HepG2 (cell line): ENCODE measurements around the gene QKI. TPM values are rescaled to one million over a fixed set of nuclear protein-coding genes. Genes with fewer than 3 reads are reported as not detected.
A peak's percentile ranks its signal among the peaks of the same experiment; 100 is the strongest.

Source experiments
- ATAC-seq: fragments of 200-7000 bp; cut with Tn5 transposase; 3 replicates; pipeline ENCODE4 v1.9.1; 2020; ENCODE audit warnings: mild to moderate bottlenecking, moderate library complexity
- BruUV-seq: library from RNA; stranded (reverse); fragments of 400-500 nt; replicated peaks from 2 replicates; lab custom pipeline; 2021; lab: Mats Ljungman, UMichigan
- CTCF ChIA-PET: fragments of 300-600 bp; formaldehyde crosslinking; extraction: SDS; loops from one replicate; lab custom pipeline; 2021; ENCODE audit warnings: low total read pairs, inconsistent platforms, low intra/inter-chr PET ratio; lab: Yijun Ruan, JAX
- POLR2A ChIA-PET: fragments of 350-600 bp; sonication (Branson Sonifier 250); formaldehyde crosslinking; loops from one replicate; lab custom pipeline; 2020; ENCODE audit warnings: antibody characterized with exemption, inconsistent platforms; lab: Yijun Ruan, JAX
- DNase-seq: peaks from one replicate; pipeline ENCODE4 v3.0.0-alpha.2; 2015; ENCODE audit warnings: low spot score
- FAIRE-seq: peaks from 3 replicates; lab custom pipeline; 2011; peaks lifted over from hg19 to GRCh38; lab: Jason Lieb, UNC
- H2AFZ ChIP-seq: one replicate; pipeline ENCODE4 v1.6.1; 2011; ENCODE audit warnings: low read length, inconsistent platforms
- H3K27ac ChIP-seq: fragments of 300-600 bp; 3 replicates; pipeline ENCODE4 v1.8.0; 2011; ENCODE audit warnings: mixed run types, mild to moderate bottlenecking, mixed read lengths, low read length, inconsistent platforms; ENCODE audit not compliant: insufficient read depth; ENCODE audit errors: extremely low read length
- H3K27me3 ChIP-seq, 2 experiments: fragments of 200-600 bp in 1 of 2; 2 replicates in 1 of 2; 3 replicates in 1 of 2; pipeline versions ENCODE4 v1.6.0 to v1.8.0; 2011; ENCODE audit warnings: low read length in 2 of 2, mild to moderate bottlenecking in 2 of 2, moderate library complexity in 2 of 2, inconsistent platforms in 1 of 2; ENCODE audit not compliant: insufficient read depth in 2 of 2, control insufficient read depth in 1 of 2
- H3K36me3 ChIP-seq, 2 experiments: fragments of 200-600 bp in 1 of 2; replicated peaks in 1 of 2; 2 replicates in 1 of 2; 3 replicates in 1 of 2; pipeline versions ENCODE4 v1.5.1 to v1.8.0; 2011; ENCODE audit warnings: low read length in 2 of 2, inconsistent platforms in 1 of 2; ENCODE audit not compliant: insufficient read depth in 2 of 2, control insufficient read depth in 1 of 2
- H3K4me1 ChIP-seq: 2 replicates; pipeline ENCODE4 v1.5.1; 2012; ENCODE audit warnings: low read length, inconsistent platforms; ENCODE audit not compliant: insufficient read depth
- H3K4me2 ChIP-seq: 2 replicates; pipeline ENCODE4 v1.6.0; 2011; ENCODE audit warnings: low read depth, low read length, inconsistent platforms
- H3K4me3 ChIP-seq, 3 experiments: fragments of 200-600 bp in 1 of 3; sonication (generic), shearing (Covaris generic) in 1 of 3; replicated peaks in 1 of 3; 2 replicates each; pipeline ENCODE4 v1.5.1; 2011 to 2016; ENCODE audit warnings: low read length in 3 of 3, inconsistent platforms in 2 of 3, low read depth in 2 of 3, mild to moderate bottlenecking in 2 of 3, control low read depth in 1 of 3, mixed read lengths in 1 of 3; ENCODE audit not compliant: insufficient read depth in 1 of 3
- H3K79me2 ChIP-seq: one replicate; pipeline ENCODE4 v1.6.1; 2011; ENCODE audit warnings: low read length, inconsistent platforms; ENCODE audit not compliant: insufficient read depth
- H3K9ac ChIP-seq: 2 replicates; pipeline ENCODE4 v1.6.0; 2011; ENCODE audit warnings: mild to moderate bottlenecking, low read depth, low read length, inconsistent platforms; ENCODE audit not compliant: insufficient read depth
- H3K9me3 ChIP-seq: 2 replicates; pipeline ENCODE4 v1.5.1; 2012; ENCODE audit warnings: mild to moderate bottlenecking, low read length
- H4K20me1 ChIP-seq: 2 replicates; pipeline ENCODE4 v1.6.0; 2011; ENCODE audit warnings: inconsistent platforms, mild to moderate bottlenecking, low read length, moderate library complexity; ENCODE audit not compliant: insufficient read depth
- AHR ChIP-seq: IDR thresholded peaks from 2 replicates; pipeline ENCODE4 v1.6.1; 2018; ENCODE audit warnings: missing genetic modification reagents, missing compliant biosample characterization
- AKAP8 ChIP-seq: sonication (generic); formaldehyde crosslinking; IDR thresholded peaks from 2 replicates; pipeline ENCODE4 v1.5.1; 2020; ENCODE audit warnings: mild to moderate bottlenecking, missing genetic modification reagents
- ATM ChIP-seq: fragments of 450-650 bp; IDR thresholded peaks from 2 replicates; pipeline ENCODE4 v1.7.1; 2017; ENCODE audit warnings: mild to moderate bottlenecking, borderline replicate concordance
- CENPT ChIP-seq: sonication (generic); formaldehyde crosslinking; IDR thresholded peaks from 2 replicates; pipeline ENCODE4 v1.8.0; 2022; ENCODE audit warnings: low read depth, mild to moderate bottlenecking, moderate library complexity, missing genetic modification reagents
- CENPX ChIP-seq: sonication (generic); formaldehyde crosslinking; IDR thresholded peaks from 2 replicates; pipeline ENCODE4 v1.9.0; 2021; ENCODE audit warnings: mild to moderate bottlenecking, missing genetic modification reagents, moderate library complexity
- CERS6 ChIP-seq: sonication (generic); formaldehyde crosslinking; IDR thresholded peaks from 2 replicates; pipeline ENCODE4 v1.5.0; 2020; ENCODE audit warnings: missing genetic modification reagents
- MTA1 ChIP-seq: sonication (generic); formaldehyde crosslinking; IDR thresholded peaks from 2 replicates; pipeline ENCODE4 v1.4.0; 2020; ENCODE audit warnings: missing genetic modification reagents, mild to moderate bottlenecking, borderline replicate concordance
- PITX1 ChIP-seq: sonication (generic); formaldehyde crosslinking; IDR thresholded peaks from 2 replicates; pipeline ENCODE4 v1.5.1; 2020; ENCODE audit warnings: mild to moderate bottlenecking, missing genetic modification reagents
- POLR2AphosphoS5 ChIP-seq: IDR thresholded peaks from 2 replicates; pipeline ENCODE4 v1.6.1; 2012; ENCODE audit warnings: low read depth, low read length
- SMC3 ChIP-seq: IDR thresholded peaks from 2 replicates; pipeline ENCODE4 v1.6.1; 2011; ENCODE audit warnings: low read length, improper control_type of control experiment
- THAP9 ChIP-seq: sonication (generic); formaldehyde crosslinking; IDR thresholded peaks from 2 replicates; pipeline ENCODE4; 2020; ENCODE audit warnings: missing genetic modification reagents, mild to moderate bottlenecking, borderline replicate concordance
- ZFP36 ChIP-seq: fragments of 150-350 bp; IDR thresholded peaks from 2 replicates; pipeline ENCODE4 v1.6.1; 2018; ENCODE audit warnings: borderline replicate concordance, low read length, low read depth; ENCODE audit not compliant: partially characterized antibody
- ZNF24 ChIP-seq: fragments of 450-650 bp; IDR thresholded peaks from 2 replicates; pipeline ENCODE4 v1.6.1; 2017; ENCODE audit warnings: antibody characterized with exemption, mild to moderate bottlenecking
- ZNF550 ChIP-seq: sonication (generic); formaldehyde crosslinking; IDR thresholded peaks from 2 replicates; pipeline ENCODE4 v1.4.0; 2020; ENCODE audit warnings: mild to moderate bottlenecking, missing genetic modification reagents, borderline replicate concordance
- whole genome bisulfite sequencing: methylation state at CpG from one replicate; pipeline ENCODE4 v1.1.6; 2017; ENCODE audit warnings: low lambda C conversion rate; 5-methylcytosine and 5-hydroxymethylcytosine counted together
- in situ Hi-C: cut with HindIII; loops from 2 replicates; pipeline ENCODE4 v1.10.0; 2017; ENCODE audit warnings: low pct_unique_long_range_greater_than_20kb; ENCODE audit not compliant: extremely low pct_ligation_motif_present
- intact Hi-C: fragments of 100-400 bp; cut with micrococcal nuclease; formaldehyde crosslinking; loops from one replicate; pipeline ENCODE4 v1.10.0; 2022; ENCODE audit not compliant: unreplicated experiment
- polyA plus RNA-seq, 8 experiments: library from polyadenylated mRNA; depleted of rRNA in 3 of 8; stranded (reverse) in 7 of 8; unstranded in 1 of 8; fragments of >200 nt; fragmentation: Illumina TruSeq in 4 of 8; extraction: Trizol in 4 of 8; gene quantifications; 2 replicates each; pipeline versions ENCODE4 v1.2.1 to v1.2.3, GENCODE V29; 2011 to 2016; ENCODE audit warnings: low read depth in 4 of 8, missing spikeins in 1 of 8, mixed read lengths in 1 of 8; ENCODE audit not compliant: insufficient read depth in 1 of 8
- total RNA-seq, 5 experiments: library from RNA; depleted of rRNA; stranded (reverse); fragments of >200 nt; fragmentation: Illumina TruSeq; extraction: Trizol; gene quantifications; 2 replicates each; pipeline ENCODE4 v1.2.3, GENCODE V29; 2016; ENCODE audit warnings: low read depth in 1 of 5
- TF ChIP-seq, protein P1 (sequence below): sonication (generic); formaldehyde crosslinking; IDR thresholded peaks from 2 replicates; pipeline ENCODE4 v1.5.0; 2020; ENCODE audit warnings: mild to moderate bottlenecking, low read depth, missing genetic modification reagents, borderline replicate concordance
- TF ChIP-seq, protein P2 (sequence below): IDR thresholded peaks from 2 replicates; pipeline ENCODE4 v1.6.1; 2016; ENCODE audit warnings: mild to moderate bottlenecking
- TF ChIP-seq, protein P3 (sequence below): sonication (generic); formaldehyde crosslinking; IDR thresholded peaks from 2 replicates; pipeline ENCODE4 v1.5.1; 2020; ENCODE audit warnings: missing genetic modification reagents, mild to moderate bottlenecking, borderline replicate concordance

QKI gene
- total and polyA plus RNA-seq, 2 of the 13 experiments (the other 11 are each of a cell fraction or from before 2014, with no cell fraction given), result 136 to 137 TPM

- no peak for TF ChIP-seq ZNF24
- no peak for TF ChIP-seq AKAP8 (CRISPR knock-in tag)
- no peak for TF ChIP-seq THAP9
Observed at GRCh38 chr6:163548624-163549023, 134.1 kb downstream of the QKI start (continued).

- Histone ChIP-seq H4K20me1 (peaks cover 8% of the 10 kb centered on the region), H3K9me3 (no peaks in the 10 kb centered on the region), H3K4me1 (no peaks in the 10 kb centered on the region), H3K79me2 (peaks cover 4% of the 10 kb centered on the region), H3K4me3 (no peak overlapping the region), H3K36me3 (peaks cover 7 to 24% of the 10 kb centered on the region in 2 experiments), H2AFZ (no peak overlapping the region), H3K27ac (peak overlapping the region; percentile 2), H3K4me2 (no peak overlapping the region), H3K9ac (no peak overlapping the region), H3K27me3 (no peaks in the 10 kb centered on the region)
- BruUV-seq, result no TSS peak
- in situ Hi-C loops (loop anchor here (10.0 kb wide), 1 partner anchor 369 kb away; no protein-coding TSS in a partner anchor), intact Hi-C loops (loop anchor here (1.0 to 2.0 kb wide), 3 partner anchors 126 to 373 kb away; no protein-coding TSS in a partner anchor)
- WGBS, result 96% methylated on average over 4 of the region's 4 CpGs
- FAIRE-seq (no peak), ATAC-seq (peak; percentile 43), DNase-seq (no peak)
- CTCF ChIA-PET, result interaction anchor here (1.3 to 1.5 kb wide), 2 partner anchors 127 to 137 kb away, joined by 5 to 8 read pairs; no protein-coding TSS in a partner anchor
- POLR2A ChIA-PET, result no interaction called here
- TF ChIP-seq ZNF550 (no peak), PITX1 (CRISPR knock-in tag) (no peak), POLR2AphosphoS5 (no peak), ATM (no peak), CENPT (CRISPR knock-in tag) (no peak), ZFP36 (no peak), CENPX (CRISPR knock-in tag) (no peak), MTA1 (CRISPR knock-in tag) (no peak), SMC3 (no peak), CERS6 (CRISPR knock-in tag) (no peak), AHR (CRISPR knock-in tag) (no peak)
- TF ChIP-seq, protein P1, sequence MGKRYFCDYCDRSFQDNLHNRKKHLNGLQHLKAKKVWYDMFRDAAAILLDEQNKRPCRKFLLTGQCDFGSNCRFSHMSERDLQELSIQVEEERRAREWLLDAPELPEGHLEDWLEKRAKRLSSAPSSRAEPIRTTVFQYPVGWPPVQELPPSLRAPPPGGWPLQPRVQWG (CRISPR knock-in tag), result no peak
- TF ChIP-seq, protein P2, sequence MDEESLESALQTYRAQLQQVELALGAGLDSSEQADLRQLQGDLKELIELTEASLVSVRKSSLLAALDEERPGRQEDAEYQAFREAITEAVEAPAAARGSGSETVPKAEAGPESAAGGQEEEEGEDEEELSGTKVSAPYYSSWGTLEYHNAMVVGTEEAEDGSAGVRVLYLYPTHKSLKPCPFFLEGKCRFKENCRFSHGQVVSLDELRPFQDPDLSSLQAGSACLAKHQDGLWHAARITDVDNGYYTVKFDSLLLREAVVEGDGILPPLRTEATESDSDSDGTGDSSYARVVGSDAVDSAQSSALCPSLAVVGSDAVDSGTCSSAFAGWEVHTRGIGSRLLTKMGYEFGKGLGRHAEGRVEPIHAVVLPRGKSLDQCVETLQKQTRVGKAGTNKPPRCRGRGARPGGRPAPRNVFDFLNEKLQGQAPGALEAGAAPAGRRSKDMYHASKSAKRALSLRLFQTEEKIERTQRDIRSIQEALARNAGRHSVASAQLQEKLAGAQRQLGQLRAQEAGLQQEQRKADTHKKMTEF, result no peak
- TF ChIP-seq, protein P3, sequence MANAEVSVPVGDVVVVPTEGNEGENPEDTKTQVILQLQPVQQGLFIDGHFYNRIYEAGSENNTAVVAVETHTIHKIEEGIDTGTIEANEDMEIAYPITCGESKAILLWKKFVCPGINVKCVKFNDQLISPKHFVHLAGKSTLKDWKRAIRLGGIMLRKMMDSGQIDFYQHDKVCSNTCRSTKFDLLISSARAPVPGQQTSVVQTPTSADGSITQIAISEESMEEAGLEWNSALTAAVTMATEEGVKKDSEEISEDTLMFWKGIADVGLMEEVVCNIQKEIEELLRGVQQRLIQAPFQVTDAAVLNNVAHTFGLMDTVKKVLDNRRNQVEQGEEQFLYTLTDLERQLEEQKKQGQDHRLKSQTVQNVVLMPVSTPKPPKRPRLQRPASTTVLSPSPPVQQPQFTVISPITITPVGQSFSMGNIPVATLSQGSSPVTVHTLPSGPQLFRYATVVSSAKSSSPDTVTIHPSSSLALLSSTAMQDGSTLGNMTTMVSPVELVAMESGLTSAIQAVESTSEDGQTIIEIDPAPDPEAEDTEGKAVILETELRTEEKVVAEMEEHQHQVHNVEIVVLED (CRISPR knock-in tag), result no peak
Observed at GRCh38 chr6:163554032-163554431, 139.5 kb downstream of the QKI start.
